GM18519 (cell line): ENCODE measurements around the gene HTT.
"Not testable (repeated sequence)": the region's sequence is repeated elsewhere in the genome, so short reads cannot be mapped to it uniquely, and the experiment has no call there.

Experiments
- ATAC-seq: cut with Tn5 transposase; IDR thresholded peaks from one replicate; pipeline ENCODE4 v1.9.1; 2021; ENCODE audit warnings: mild to moderate bottlenecking, moderate library complexity; ENCODE audit not compliant: unreplicated experiment, low FRiP score

The HTT gene

GRCh38 chr4:3116955-3117354 lies 42.5 kb downstream of the HTT start:
- no peak for ATAC-seq

DNA sequence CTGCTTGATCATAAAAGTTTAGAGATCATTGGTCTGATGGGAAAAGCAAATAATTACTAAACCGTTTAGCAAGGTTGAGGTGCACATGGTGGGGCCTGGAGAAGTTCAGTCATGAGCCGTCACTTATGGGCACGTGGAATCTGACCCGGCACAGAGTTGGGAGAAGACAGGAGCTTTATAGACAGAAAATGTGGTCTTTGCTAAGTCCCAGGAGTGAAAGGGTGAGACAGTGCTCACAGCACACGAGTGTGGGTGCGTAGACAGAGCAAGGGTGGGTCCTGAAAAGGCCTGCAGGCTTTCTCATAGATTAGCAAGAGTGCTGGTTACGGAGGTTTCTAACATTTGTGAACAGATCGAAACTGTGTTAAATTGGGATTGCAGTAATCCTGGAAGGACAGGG lies 43.8 kb downstream of the HTT start:
- ATAC-seq, result no peak

DNA sequence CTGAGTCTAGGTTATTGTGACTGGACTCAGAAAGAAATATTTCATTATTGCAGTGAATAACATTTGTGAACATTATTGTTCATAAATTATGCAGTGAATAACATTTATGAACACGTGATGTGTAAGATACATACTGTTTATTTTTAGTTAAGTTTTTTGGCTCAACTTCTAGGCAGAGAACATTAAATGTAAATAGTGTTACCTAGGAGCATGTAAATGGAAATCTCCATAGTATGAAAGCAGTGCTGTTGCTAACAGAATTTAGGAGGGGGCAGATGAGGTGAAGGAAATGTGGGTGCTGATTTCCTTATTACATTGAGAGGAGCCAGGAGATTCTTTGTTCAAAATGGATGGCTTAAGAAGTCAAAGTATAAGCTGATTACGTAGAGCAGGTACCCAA lies 45.0 kb downstream of the HTT start:
- no peak for ATAC-seq

GRCh38 chr4:3121110-3121509 lies 46.6 kb downstream of the HTT start:
- ATAC-seq, result no peak

GRCh38 chr4:3121596-3121995 lies 47.1 kb downstream of the HTT start:
- ATAC-seq, result no peak

- ATAC-seq, result no peak
These were observed 47.6 kb downstream of the HTT start for GRCh38 chr4:3122081-3122563.

DNA sequence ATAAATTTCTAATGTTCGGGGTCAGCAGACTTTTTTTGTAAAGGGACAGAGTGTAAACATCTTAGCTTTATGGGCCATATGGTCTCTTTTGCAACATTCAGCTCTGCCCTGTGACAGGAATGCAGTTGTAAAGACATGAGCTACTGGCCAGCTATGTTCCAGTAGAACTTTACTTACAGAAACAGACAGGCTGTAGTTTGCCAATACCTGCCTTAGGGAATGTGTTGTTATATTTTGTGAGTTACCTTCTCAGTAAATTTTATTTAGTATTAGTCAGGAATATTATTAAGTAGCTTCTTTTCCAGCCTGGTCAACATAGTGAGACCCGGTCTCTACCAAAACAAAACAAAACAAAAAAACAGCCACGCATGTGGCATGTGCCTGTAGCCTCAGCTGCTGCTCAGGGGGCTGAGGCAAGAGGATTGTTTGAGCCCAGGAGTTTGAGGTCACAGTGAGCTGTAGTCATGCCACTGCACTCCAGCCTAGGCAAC lies 48.7 kb downstream of the HTT start:
- ATAC-seq, result no peak

DNA sequence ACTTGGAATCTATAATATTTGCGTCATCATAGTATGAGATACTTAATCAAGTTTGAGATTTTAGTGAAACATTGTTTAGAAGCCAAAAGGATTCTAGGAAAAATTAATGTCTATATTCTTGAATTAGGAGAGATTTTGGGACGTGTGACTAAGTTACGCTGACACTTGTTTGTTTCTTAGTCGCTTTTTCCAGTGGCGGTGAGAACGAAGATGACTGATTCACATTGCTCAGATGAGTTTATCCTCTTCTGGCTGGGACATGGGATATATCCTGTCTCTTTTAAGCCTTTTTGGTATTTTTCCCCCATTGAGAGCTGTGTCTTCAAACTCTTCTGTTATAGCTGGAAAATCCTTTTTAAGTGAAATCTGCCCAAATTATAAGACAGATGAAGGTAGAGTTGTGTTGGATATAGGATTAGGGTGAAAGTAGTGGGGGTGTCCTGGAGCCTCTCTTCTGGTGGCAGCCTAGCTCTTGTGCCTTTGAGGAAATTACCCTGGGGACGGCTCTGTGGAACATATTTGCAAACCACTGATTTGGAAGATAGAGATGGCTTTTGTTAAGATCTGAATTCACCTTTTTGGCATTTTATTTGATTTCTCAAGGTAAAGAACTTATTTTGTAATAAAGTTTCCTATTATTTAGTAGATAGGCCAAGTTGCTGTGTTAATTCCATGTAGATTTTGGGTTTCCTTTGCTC lies 49.7 kb downstream of the HTT start:
- no peak for ATAC-seq

DNA sequence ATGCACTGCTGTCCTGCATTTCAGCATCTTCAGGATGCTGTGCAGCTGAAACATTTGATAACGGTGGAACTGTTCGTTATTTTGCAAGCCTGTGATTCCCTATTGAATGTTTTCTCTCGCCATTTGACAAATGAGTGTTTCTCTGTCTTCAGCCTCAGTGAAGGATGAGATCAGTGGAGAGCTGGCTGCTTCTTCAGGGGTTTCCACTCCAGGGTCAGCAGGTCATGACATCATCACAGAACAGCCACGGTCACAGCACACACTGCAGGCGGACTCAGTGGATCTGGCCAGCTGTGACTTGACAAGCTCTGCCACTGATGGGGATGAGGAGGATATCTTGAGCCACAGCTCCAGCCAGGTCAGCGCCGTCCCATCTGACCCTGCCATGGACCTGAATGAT lies 52.6 kb downstream of the HTT start:
- ATAC-seq, result no peak

GRCh38 chr4:3128058-3128457 lies 53.6 kb downstream of the HTT start:
- ATAC-seq, result no peak

DNA sequence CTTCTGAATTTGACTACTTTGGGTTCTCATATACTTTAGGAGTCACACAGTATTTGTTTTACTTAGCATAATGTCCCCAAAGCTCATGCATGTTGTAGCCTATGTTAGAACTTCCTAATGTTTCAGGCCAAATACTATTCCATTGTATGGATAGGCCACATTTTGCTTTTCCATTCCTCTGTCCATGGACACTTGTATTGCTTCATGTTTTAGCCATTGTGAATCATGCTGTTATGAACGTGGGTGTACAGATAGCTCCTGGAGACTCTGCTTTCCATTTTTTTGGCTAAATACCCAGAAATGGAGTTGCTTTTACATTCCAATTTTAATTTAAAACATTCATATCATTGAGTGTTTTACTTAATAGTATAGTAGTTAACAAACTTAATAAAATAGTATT lies 54.5 kb downstream of the HTT start:
- no peak for ATAC-seq

DNA sequence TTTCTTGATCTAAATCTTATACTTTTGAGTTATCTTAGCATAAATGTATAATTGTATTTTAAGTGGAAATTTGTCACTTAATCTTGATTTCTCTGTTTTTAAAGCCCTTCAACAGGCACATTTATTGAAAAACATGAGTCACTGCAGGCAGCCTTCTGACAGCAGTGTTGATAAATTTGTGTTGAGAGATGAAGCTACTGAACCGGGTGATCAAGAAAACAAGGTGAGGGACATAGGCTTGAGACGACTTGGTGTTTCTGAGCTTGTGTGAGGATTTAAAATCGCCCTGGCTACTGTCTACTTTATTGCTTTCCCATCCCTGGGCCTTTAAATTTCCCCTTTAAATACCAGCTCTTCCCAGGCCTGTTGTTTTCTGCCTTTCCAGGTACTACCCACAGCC lies 55.7 kb downstream of the HTT start:
- ATAC-seq, result no peak

GRCh38 chr4:3130826-3131225 lies 56.3 kb downstream of the HTT start:
- no peak for ATAC-seq

- ATAC-seq, result no peak
These were observed 59.7 kb downstream of the HTT start for GRCh38 chr4:3134201-3134600.

- no peak for ATAC-seq
These were observed 60.9 kb downstream of the HTT start for GRCh38 chr4:3135155-3136011.

- ATAC-seq, result no peak
These were observed 62.0 kb downstream of the HTT start for GRCh38 chr4:3136454-3136853.

- ATAC-seq, result no peak
These were observed 63.4 kb downstream of the HTT start for GRCh38 chr4:3137908-3138307.

GRCh38 chr4:3145234-3145924 lies 70.9 kb downstream of the HTT start:
- no peak for ATAC-seq

DNA sequence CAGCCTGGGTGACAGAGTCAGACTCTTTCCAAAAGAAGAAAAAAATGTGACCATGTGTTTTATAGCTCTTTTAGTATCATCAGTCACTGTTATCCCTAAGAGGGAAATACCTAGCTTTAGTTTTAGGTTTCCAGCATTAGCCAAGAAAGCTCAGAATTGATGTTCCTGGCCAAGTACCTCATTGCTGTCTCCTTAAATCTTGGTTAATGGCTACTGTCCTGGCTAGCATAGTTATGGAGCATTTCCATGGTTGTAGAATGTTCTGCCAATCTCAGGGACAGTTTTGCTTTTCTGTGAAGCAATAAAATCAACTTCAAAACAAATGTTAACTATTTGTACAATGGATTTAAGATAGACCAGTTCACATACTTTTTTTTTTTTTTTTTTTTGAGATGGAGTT lies 74.4 kb downstream of the HTT start:
- ATAC-seq, result no peak

DNA sequence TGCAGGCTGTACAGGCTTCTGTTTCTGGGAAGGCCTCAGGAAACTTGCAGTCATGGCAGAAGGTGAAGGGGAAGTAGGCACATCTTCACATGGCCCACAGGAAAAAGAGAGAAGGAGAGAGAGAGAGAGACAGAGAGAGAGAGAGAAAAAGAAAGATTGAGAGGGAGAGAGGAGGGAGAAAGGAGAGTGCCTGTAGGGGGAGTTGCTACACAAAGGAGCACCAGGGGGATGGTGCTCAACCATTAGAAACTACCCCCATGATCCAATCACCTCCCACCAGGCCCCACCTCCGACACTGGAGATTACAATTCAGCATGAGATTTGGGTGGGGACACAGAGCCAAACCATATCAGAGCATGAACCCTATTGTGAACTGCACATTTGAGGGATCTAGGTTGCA lies 76.8 kb downstream of the HTT start:
- not testable (repeated sequence) for ATAC-seq

DNA sequence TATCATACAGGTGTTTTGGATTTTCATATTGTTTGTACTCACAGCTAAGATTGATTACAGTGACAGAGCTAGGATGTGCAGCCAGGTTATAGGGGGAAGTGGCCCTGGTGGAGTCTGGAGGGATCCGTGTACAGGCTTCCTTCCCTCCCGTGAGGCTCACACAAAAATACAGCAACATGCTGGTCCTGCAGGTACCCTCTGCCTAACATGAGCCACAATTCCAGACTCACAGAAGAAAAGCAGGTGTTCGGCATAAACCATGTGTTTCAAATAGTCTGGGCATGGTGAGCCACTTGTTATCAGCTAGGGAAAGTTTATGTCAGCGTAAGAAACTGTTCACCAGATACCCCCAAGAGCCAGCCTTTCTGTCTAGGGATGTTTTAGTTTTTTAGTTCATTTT lies 82.9 kb downstream of the HTT start:
- no peak for ATAC-seq
